Measurements from ENCODE around the gene TSPY8.
"Not testable (repeated sequence)": the region's sequence is repeated elsewhere in the genome, so short reads cannot be mapped to it uniquely, and the experiment has no call there.

The TSPY8 gene, protein sequence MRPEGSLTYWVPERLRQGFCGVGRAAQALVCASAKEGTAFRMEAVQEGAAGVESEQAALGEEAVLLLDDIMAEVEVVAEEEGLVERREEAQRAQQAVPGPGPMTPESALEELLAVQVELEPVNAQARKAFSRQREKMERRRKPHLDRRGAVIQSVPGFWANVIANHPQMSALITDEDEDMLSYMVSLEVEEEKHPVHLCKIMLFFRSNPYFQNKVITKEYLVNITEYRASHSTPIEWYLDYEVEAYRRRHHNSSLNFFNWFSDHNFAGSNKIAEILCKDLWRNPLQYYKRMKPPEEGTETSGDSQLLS

DNA sequence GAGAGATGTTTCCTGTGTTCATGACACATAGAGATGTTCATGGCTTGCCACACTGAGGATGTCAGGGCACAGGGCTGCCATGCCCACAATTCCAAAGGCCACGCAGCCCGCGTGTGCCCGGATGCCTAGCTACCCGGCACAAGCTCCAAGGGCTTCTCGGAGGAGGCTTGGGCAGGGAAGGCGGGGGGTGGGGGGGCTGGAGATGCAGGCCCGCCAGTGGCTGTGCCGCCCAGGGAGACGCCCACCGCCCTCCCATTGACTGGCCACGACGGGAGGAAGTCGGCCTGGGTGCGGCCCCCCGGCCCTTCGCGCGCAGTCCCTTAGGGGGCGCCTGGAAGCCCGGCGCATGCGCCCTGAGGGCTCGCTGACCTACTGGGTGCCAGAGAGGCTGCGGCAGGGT lies at the start of gene TSPY8:
Gene TSPY8, plus strand, starts transcription at position 301 of the 400 bp plus-strand sequence. Its CDS starts 46 bp downstream, at position 347.
- DNase-seq; in situ Hi-C loops (cut with HindIII; ENCODE audit: low pct_ligation_motif_present, low pct_unique_long_range_greater_than_20kb, low sequenced_read_pairs): not testable (repeated sequence)

DNA sequence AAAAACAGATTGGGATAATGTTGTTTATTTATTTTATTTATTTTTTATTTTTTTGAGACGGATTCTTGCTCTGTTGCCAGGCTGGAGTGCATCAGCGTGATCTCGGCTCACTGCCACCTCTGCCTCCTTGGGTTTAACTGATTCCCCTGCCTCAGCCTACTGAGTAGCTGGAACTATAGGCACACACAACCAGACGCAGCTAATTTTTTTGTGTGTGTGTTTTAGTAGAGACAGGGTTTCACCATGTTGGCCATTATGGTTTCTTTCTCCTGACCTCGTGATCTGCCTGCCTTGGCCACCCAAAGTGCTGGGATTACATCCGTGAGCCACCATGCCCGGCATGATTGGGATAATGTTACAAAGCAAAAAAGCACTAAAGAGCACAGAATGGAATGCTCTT lies 36.6 kb upstream of the TSPY8 start:
- in situ Hi-C loops (cut with HindIII; ENCODE audit: low pct_ligation_motif_present, low pct_unique_long_range_greater_than_20kb, low sequenced_read_pairs), result no loop called here

DNA sequence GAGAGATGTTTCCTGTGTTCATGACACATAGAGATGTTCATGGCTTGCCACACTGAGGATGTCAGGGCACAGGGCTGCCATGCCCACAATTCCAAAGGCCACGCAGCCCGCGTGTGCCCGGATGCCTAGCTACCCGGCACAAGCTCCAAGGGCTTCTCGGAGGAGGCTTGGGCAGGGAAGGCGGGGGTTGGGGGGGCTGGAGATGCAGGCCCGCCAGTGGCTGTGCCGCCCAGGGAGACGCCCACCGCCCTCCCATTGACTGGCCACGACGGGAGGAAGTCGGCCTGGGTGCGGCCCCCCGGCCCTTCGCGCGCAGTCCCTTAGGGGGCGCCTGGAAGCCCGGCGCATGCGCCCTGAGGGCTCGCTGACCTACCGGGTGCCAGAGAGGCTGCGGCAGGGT lies 20.4 kb upstream of the TSPY8 start, which contains the start of gene TSPY4:
Gene TSPY4, plus strand, starts transcription at position 301 of the 400 bp plus-strand sequence. Its CDS starts 46 bp downstream, at position 347.
- in situ Hi-C loops (cut with HindIII; ENCODE audit: low pct_ligation_motif_present, low pct_unique_long_range_greater_than_20kb, low sequenced_read_pairs); DNase-seq: not testable (repeated sequence)

More for the DNA sequence above, 36.6 kb upstream of the TSPY8 start:
- no peak for DNase-seq

DNA sequence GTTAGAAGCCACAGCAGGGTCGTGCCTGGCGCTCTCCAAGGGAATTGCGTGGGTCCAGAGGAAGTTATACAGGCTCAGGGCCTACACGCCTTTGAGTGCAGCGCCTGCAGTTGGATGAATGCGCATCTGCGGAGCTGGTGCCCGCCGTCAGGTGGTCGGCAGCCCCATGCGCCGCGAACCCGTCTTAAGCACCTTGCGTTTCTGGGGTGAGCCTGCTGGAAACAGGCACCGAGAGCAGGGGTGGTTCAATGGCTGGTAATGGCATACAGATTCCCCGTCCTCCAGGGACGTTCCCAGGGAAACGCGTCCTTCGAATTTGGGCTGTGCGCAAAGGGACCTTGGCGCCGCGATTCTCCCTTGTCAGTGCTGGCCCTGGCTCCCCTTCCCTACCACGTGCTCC lies 38.9 kb downstream of the TSPY8 start:
- DNase-seq; in situ Hi-C loops (cut with HindIII; ENCODE audit: low pct_ligation_motif_present, low pct_unique_long_range_greater_than_20kb, low sequenced_read_pairs): not testable (repeated sequence)

DNA sequence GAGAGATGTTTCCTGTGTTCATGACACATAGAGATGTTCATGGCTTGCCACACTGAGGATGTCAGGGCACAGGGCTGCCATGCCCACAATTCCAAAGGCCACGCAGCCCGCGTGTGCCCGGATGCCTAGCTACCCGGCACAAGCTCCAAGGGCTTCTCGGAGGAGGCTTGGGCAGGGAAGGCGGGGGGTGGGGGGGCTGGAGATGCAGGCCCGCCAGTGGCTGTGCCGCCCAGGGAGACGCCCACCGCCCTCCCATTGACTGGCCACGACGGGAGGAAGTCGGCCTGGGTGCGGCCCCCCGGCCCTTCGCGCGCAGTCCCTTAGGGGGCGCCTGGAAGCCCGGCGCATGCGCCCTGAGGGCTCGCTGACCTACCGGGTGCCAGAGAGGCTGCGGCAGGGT lies 40.5 kb downstream of the TSPY8 start, which contains the start of gene TSPY3:
Gene TSPY3, plus strand, starts transcription at position 301 of the 400 bp plus-strand sequence. Its CDS starts 46 bp downstream, at position 347.
- DNase-seq; in situ Hi-C loops (cut with HindIII; ENCODE audit: low pct_ligation_motif_present, low pct_unique_long_range_greater_than_20kb, low sequenced_read_pairs): not testable (repeated sequence)

All from ACHN (cell line).